HS-27A (cell line): ENCODE results near the gene BAX.
A peak's percentile ranks its signal among the peaks of the same experiment; 100 is the strongest.

Experiments used
- DNase-seq: peaks from one replicate; pipeline ENCODE4 v3.0.0-alpha.2; 2012; ENCODE audit warnings: low read depth, missing footprints

Gene BAX

DNA sequence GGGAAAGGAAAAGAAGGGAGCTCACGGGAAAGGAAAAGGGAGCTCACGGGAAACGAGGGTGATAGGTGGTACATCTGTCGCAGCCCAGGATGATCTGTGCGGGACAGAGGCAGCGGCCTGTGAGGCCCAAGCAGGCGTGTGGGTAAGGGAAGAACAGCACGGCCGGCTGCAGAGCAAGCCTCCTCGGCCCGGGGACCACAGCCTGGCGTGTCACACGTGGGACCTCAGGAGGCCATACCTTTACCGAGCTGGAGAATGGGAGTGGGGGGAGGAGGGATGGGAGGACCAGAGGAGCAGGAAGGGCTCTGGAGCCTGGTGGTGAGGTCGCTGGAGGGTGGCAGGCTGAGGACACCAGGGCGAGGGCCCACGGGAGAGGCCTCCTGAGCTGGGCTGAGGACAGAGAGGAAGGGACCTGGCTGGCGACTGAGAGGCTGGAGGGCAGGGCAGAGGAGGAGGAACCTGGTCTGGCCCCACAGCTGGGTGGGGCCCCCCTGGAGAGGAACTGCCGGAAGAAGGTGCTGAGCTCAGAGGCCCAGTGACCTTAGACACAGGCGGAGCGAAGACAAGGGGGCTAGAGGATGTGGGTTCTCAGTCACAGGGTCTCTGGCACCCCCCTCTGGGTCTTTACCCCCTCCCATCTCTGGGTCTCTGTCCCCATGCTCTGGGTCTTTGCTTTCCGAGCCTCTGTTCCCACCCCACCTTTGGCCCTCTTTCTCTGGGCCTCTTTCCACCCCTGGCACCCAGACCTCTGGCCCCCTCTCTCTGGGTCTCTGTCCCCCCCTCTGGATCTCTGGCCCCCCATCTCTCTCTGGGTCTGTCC is 7.6 kb downstream of the BAX start:
- DNase-seq, result no peak

DNA sequence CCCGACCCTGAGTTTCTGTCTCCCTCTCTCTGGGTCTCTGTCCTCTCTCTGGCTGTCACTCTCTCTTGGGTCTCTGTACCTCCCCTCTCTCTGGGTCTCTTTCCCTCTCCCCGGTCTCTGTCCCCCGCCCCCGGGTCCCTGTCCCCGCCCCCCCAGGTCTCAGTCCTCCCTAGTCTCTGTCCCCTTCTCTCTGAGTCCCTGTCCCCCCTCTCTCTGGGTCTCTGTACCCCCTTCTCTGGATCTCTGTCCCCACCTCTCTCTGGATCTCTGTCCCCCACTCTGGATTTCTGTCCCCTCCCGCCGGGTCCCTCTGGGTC is 8.1 kb downstream of the BAX start:
- no peak for DNase-seq

- DNase-seq, result no peak
Observed at GRCh38 chr19:48963371-48964204, 8.9 kb downstream of the BAX start.

GRCh38 chr19:48964205-48965039 is 9.7 kb downstream of the BAX start:
- DNase-seq, result no peak

- peak; percentile 91 for DNase-seq
Observed at GRCh38 chr19:48965040-48965805, 10.5 kb downstream of the BAX start, which contains the start of gene FTL. FTL (plus strand) TSS chr19:48965309; CDS start chr19:48965508, 199 bp downstream.

- no peak for DNase-seq
Observed at GRCh38 chr19:48965806-48966540, 11.3 kb downstream of the BAX start.

DNA sequence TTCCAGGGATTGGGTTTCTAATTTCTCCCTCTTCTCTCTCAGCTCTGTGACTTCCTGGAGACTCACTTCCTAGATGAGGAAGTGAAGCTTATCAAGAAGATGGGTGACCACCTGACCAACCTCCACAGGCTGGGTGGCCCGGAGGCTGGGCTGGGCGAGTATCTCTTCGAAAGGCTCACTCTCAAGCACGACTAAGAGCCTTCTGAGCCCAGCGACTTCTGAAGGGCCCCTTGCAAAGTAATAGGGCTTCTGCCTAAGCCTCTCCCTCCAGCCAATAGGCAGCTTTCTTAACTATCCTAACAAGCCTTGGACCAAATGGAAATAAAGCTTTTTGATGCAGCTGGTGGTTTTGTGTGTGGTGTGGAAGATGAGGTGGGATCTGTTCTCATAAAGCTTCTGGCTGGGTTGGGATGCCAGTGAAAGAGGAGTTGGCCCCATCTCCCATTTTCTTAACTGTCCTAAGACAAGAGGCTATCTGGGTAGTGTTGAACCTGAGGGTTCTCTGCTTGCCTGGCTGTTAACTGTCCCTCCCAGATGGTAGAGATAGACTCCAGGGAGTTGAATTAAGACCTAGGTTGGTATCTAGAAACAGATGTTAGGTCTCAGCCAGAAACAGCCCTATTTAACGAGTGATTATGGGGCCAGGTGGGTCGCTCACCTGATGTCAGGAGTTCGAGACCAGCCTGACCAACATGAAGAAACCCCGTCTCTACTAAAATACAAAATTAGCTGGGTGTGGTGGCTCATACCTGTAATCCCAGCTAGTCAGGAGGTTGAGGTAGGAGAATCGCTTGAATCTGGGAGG is 12.1 kb downstream of the BAX start:
- DNase-seq, result no peak

DNA sequence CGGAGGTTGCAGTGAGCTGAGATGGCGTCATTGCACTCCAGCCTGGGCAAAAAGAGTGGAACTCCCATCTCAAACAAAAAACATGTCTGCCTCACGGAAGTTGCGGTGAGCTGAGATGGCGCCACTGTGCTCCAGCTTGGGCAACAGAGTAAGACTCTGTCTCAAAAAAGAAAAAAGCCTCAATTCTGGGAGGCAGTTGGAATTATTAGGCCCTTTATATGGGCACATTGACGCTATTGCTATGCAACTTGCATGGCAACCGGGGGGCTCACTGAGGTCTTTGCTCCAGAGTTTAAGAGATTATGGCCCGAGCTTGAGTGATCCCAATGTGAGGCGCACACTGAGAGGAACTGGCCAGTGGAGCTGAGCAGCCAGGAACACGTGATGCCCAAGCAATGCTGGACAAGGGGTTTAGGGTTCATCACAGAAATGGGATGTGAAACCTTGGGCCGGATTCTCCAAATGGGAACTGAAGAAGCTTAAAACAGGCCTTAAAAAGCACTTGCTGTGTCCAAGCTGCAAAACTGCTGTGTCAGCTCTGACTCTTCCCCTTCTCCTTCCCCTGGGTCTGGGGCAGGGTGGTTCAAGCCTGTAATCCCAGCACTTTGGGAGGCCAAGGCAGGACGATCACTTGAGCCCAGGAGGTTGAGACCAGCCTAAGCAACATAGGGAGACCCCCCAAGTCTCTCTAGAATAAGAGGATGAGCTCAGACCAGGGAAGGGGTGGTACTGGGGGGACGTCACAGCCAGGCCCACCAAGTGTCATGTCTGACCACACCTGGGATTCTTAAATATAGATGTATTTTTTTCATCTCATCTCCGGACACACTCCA is 12.9 kb downstream of the BAX start:
- DNase-seq, result no peak

- DNase-seq, result no peak
Observed at GRCh38 chr19:48968179-48968661, 13.5 kb downstream of the BAX start.

DNA sequence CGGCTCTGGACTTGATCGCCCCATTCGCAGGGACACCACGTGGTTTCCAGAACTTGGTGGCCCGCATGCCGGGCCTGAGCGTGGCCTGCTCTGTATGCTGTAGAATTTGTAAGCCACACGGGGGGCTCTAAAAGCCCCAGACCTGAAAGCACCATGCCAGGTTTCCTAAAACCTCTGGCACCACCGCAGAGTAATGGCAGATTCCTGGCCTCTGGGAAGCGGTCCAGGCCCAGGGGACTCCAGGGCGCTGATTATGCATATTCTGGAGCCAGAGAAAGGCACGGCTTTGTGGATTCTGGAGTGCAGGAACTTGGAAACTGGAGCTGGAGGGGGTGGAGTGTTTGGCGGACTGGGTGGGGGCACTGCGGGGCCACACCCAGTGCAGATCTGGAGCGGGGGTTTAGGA is 14.1 kb downstream of the BAX start:
- DNase-seq, result no peak

DNA sequence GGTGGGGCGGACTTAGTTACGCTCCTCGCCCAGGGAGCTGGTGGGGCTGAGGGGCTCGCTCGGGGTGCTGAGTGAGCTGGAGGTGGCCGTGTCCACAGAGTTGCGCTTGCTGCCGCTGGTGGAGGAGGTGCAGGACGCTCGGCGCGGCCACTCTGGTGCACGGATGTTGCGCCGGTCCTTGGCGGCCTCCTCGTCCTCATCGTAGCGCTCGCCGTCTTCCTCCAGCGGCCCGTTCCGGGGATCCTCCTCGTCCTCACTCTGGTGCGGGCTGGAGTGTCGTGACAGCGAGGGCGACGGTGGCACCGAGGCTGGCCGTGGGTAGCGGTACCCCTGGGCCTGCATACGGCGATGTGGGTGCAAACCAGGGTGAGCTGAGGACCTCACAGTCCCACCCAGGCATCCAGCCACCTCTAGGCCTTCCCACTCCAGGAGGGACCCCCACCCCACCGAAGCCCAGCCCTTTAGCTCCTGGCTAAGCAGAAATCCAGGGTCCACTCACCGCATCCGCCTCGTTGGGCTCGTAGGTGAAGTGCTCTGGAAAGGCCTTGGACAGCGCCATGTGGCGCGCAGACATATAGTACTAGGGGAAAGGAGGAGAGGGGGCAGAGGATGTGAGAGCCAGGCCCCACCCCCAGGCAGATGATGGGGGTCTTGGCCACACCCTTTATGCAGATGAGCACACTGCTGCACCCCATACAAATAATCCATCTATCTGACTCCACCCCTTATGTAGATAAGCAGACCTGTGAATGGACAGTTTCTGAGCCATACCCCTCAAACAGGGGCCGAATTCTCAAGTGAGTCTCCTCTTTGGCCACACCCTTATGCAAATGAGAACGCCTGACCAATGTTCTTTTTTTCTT is 14.8 kb downstream of the BAX start:
- DNase-seq, result no peak

GRCh38 chr19:48970139-48970766 is 15.6 kb downstream of the BAX start:
- no peak for DNase-seq

GRCh38 chr19:48970923-48971395 is 16.3 kb downstream of the BAX start:
- DNase-seq, result no peak

DNA sequence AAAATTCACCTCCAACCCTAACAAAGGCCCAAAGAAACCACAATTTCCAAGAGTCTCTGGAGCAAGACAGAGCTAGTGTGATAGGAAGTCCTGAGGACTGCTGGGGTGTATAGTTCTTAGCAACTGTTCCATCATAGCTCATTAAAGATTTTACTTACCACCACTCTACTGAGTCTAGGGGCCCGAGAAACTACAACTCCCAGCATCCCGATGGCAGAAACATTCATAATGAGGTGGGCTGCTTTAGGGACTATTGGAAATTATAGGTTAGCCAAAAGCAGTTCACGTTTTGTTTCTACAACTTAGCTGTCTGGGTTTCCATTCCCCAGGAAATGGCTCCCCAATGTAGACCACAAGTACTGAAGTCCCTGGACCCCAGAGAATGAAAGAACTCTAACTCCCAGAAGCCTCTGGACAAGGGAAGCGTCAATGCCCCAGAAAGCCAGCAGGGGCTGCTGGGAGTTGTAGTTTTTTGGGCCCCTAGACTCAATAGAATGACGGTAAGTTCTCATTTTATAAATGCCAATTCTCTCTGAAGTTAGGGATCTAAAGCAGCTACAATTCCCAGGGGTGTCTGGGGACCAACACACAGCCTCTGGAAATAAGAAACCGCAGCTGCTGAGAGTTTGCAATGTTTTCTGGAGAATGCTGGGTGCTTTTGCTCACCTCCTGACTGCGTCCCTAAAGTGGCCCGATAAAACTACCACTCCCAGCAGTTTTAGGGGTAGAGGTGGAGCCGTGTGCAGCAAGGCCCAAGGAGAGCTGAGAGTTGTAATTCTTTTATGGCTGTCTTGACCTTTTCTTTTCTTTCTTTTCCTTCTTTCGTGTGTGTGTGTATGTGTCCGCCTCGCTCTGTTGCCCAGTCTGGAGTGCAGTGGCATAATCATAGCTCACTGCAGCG is 21.5 kb downstream of the BAX start:
- no peak for DNase-seq

- DNase-seq, result no peak
Observed at GRCh38 chr19:48977061-48977460, 22.4 kb downstream of the BAX start.

DNA sequence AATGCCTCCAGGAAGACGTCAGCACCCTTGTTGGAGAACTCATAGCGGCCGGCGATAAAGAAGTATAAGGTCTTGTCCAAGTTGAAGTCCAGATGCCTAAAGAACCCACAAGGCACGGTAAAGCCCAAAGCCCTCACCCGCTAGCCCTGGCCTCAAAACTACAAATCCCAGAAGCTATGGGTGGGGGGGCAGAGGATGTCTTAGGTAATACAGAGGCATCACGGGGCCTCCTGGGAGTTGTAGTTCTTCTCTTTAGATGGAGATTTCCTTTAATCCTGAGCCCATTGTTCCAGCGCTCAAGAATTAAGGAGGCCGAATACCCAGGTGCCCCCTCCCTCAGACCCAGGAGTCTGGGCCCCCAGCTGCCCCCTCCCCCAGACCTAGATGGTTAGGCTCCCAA is 27.6 kb downstream of the BAX start:
- DNase-seq, result no peak
